ENCODE measurements around the gene ADCY2. TPM values are rescaled to one million over a fixed set of nuclear protein-coding genes. Genes with fewer than 3 reads are reported as not detected.

ADCY2 gene
- total RNA-seq, 4 donors from 2014 or later, result 2.6 to 24.8 (median 10.9) TPM

GRCh38 chr5:7705261-7705660 is 309.3 kb downstream of the ADCY2 start:
- DNase-seq (ENCODE audit: low spot score in 2 of 2), result no peak
- no peaks in the 10 kb centered on the region for H3K4me1 ChIP-seq
- no peaks in the 10 kb centered on the region for H3K9me3 ChIP-seq
- no peak overlapping the region for H3K4me3 ChIP-seq
- H3K36me3 ChIP-seq, result peaks cover 10% of the 10 kb centered on the region
- H3K27ac ChIP-seq, result no peak overlapping the region
- no peaks in the 10 kb centered on the region for H3K27me3 ChIP-seq
- 56% methylated on average over 5 of the region's 5 CpGs for WGBS
- no peak for TF ChIP-seq POLR2AphosphoS5 (IDR thresholded peaks at IDR 0.05)
- TF ChIP-seq CTCF (IDR thresholded peaks at IDR 0.05), result no peak
- no peak for TF ChIP-seq EP300 (IDR thresholded peaks at IDR 0.05)
- no peak for TF ChIP-seq POLR2A (IDR thresholded peaks at IDR 0.05)

DNA sequence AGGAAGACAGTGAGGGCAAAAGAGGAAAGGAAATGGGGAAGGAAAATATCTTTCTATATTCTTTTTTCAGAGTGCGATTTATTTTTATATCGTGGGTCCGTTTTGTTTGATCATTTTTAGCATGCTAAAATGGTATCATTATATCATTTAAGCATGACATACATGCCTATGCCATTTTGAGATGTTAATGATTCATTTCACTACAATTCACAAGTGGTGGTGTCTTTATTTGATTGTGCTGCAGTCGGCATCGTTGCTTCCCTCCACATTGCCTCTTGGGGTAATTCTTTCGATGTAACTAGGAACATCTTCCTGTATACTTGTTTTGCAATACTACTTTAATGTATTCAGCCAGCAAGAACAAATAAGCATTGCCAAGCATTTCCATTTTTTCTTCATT is 309.8 kb downstream of the ADCY2 start:
- no peaks in the 10 kb centered on the region for H3K9me3 ChIP-seq
- H3K27ac ChIP-seq, result no peak overlapping the region
- no peak for DNase-seq (ENCODE audit: low spot score in 2 of 2)
- WGBS, result 77% methylated on average over 6 of the region's 6 CpGs
- no peaks in the 10 kb centered on the region for H3K27me3 ChIP-seq
- no peaks in the 10 kb centered on the region for H3K4me1 ChIP-seq
- TF ChIP-seq POLR2AphosphoS5 (IDR thresholded peaks at IDR 0.05), result no peak
- TF ChIP-seq CTCF (IDR thresholded peaks at IDR 0.05), result no peak
- no peak for TF ChIP-seq POLR2A (IDR thresholded peaks at IDR 0.05)
- TF ChIP-seq EP300 (IDR thresholded peaks at IDR 0.05), result no peak
- H3K4me3 ChIP-seq, result no peak overlapping the region
- peaks cover 10% of the 10 kb centered on the region for H3K36me3 ChIP-seq

DNA sequence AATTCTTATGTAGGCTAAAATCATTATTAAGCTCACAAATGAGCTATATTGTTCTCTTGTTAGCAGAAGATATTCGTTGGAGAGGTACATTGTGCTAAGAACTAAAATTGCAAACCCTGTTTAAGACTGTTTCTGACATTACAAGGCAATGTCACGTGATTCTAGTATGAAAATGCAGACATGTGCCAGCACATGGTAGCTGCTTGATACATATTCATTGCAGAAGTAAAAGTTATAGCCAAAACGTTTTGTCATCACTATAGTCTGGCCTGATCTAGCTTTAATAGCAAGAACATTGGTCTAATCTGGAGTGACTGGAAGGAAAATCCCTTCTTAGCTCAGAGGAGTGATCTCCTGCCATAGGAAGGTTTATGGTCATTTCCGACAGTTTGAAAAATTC is 310.3 kb downstream of the ADCY2 start:
- no peaks in the 10 kb centered on the region for H3K9me3 ChIP-seq
- 43% methylated on average over 4 of the region's 4 CpGs for WGBS
- peaks cover 10% of the 10 kb centered on the region for H3K36me3 ChIP-seq
- no peak overlapping the region for H3K4me3 ChIP-seq
- H3K27me3 ChIP-seq, result no peaks in the 10 kb centered on the region
- H3K4me1 ChIP-seq, result no peaks in the 10 kb centered on the region
- no peak for DNase-seq (ENCODE audit: low spot score in 2 of 2)
- TF ChIP-seq CTCF (IDR thresholded peaks at IDR 0.05) (no peak), EP300 (IDR thresholded peaks at IDR 0.05) (no peak), POLR2AphosphoS5 (IDR thresholded peaks at IDR 0.05) (no peak), POLR2A (IDR thresholded peaks at IDR 0.05) (no peak)
- no peak overlapping the region for H3K27ac ChIP-seq

DNA sequence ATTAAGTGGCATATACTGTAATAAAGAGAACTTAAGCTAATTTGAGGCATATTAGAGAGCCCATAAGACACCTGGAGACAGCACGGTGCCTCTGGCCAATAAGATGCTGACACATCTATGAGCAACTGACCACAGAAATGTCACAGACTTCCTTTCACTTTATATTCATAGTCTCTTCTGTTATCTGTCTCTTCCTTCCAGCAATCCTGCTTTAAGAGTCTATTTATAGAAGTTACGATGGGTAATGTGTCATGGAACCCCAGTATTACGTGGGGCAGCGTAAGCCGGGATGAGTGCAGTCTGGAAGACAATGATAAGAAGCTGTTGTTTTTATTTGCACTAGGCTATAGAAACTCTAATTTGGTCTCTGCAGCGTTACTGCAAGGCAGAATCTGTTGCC is 318.2 kb downstream of the ADCY2 start:
- no peak for TF ChIP-seq POLR2A (IDR thresholded peaks at IDR 0.05)
- no peak for TF ChIP-seq EP300 (IDR thresholded peaks at IDR 0.05)
- no peak for TF ChIP-seq POLR2AphosphoS5 (IDR thresholded peaks at IDR 0.05)
- TF ChIP-seq CTCF (IDR thresholded peaks at IDR 0.05), result no peak
- Histone ChIP-seq H3K27me3 (no peaks in the 10 kb centered on the region), H3K4me3 (no peak overlapping the region), H3K36me3 (peaks cover 6% of the 10 kb centered on the region), H3K27ac (no peak overlapping the region), H3K9me3 (no peaks in the 10 kb centered on the region), H3K4me1 (peaks cover 5% of the 10 kb centered on the region)
- 85% methylated on average over 6 of the region's 6 CpGs for WGBS
- DNase-seq (ENCODE audit: low spot score in 2 of 2), result no peak

DNA sequence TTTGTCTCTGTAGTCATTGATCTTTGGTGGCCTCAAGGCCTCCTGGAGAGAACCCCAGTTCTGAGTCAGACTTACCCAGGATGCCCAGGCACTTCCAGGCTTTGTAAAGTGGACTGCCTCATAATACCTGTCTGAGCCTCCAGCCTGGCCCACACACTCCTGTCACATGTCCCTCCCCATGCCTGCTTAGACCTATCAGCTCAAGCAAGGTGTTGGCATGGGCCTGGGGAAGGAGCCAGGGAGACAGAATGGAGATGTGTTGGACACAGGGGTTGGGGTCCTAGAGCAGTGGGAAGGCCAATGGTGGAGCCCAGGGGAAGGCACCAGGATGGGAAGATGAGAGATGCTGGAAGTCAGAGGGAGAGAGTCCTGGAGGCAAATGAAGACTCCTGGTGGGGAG is 318.8 kb downstream of the ADCY2 start:
- Histone ChIP-seq H3K4me3 (no peak overlapping the region), H3K27ac (no peak overlapping the region), H3K27me3 (no peaks in the 10 kb centered on the region), H3K4me1 (peaks cover 5% of the 10 kb centered on the region), H3K9me3 (no peaks in the 10 kb centered on the region), H3K36me3 (peaks cover under 1% of the 10 kb centered on the region)
- no peak for DNase-seq (ENCODE audit: low spot score in 2 of 2)
- no peak for TF ChIP-seq CTCF (IDR thresholded peaks at IDR 0.05)
- no peak for TF ChIP-seq POLR2AphosphoS5 (IDR thresholded peaks at IDR 0.05)
- no peak for TF ChIP-seq POLR2A (IDR thresholded peaks at IDR 0.05)
- no peak for TF ChIP-seq EP300 (IDR thresholded peaks at IDR 0.05)
